Mesenchymal stem cell (in vitro differentiated cells and primary cell): Measurements from ENCODE around the gene ALK.

Experiments
- DNase-seq: peaks from one replicate; pipeline ENCODE4 v3.0.0-alpha.2; 2013
- H2AFZ ChIP-seq: one replicate; pipeline ENCODE4 v1.6.1; 2013; ENCODE audit warnings: low read depth, mild to moderate bottlenecking, control low read depth, inconsistent platforms, low read length, moderate library complexity
- H2AK5ac ChIP-seq: 2 replicates; pipeline ENCODE4 v1.6.1; 2013; ENCODE audit warnings: low read length, moderate library complexity, mild to moderate bottlenecking, inconsistent platforms; ENCODE audit not compliant: severe bottlenecking
- H2BK120ac ChIP-seq: one replicate; pipeline ENCODE4 v1.6.1; 2013; ENCODE audit warnings: low read depth, mild to moderate bottlenecking, inconsistent platforms, low read length, moderate library complexity
- H2BK12ac ChIP-seq, 2 experiments: one replicate each; pipeline ENCODE4 v1.6.1; 2013; ENCODE audit warnings: inconsistent platforms in 2 of 2, low read length in 2 of 2, mild to moderate bottlenecking in 2 of 2, moderate library complexity in 2 of 2, control low read depth in 1 of 2
- H2BK15ac ChIP-seq: one replicate; pipeline ENCODE4 v1.6.1; 2013; ENCODE audit warnings: mild to moderate bottlenecking, low read depth, inconsistent platforms; ENCODE audit not compliant: poor library complexity, severe bottlenecking
- H2BK5ac ChIP-seq: 2 replicates; pipeline ENCODE4 v1.6.1; 2013; ENCODE audit warnings: low read depth, mild to moderate bottlenecking, low read length, control low read depth, inconsistent platforms; ENCODE audit not compliant: poor library complexity, severe bottlenecking
- H3K14ac ChIP-seq, 2 experiments: one replicate each; pipeline ENCODE4 v1.6.1; 2013; ENCODE audit warnings: inconsistent platforms in 2 of 2, low read length in 2 of 2, control low read depth in 1 of 2, mild to moderate bottlenecking in 1 of 2, moderate library complexity in 1 of 2
- H3K18ac ChIP-seq, 2 experiments: one replicate each; pipeline ENCODE4 v1.6.1; 2013; ENCODE audit warnings: inconsistent platforms in 2 of 2, low read length in 2 of 2, control low read depth in 1 of 2, low read depth in 1 of 2, mild to moderate bottlenecking in 1 of 2
- H3K23ac ChIP-seq, 2 experiments: one replicate each; pipeline ENCODE4 v1.6.1; 2013; ENCODE audit warnings: inconsistent platforms in 2 of 2, low read length in 2 of 2, mild to moderate bottlenecking in 2 of 2, moderate library complexity in 2 of 2, control low read depth in 1 of 2
- H3K27ac ChIP-seq: 2 replicates; pipeline ENCODE4 v1.5.1; 2013; ENCODE audit warnings: mild to moderate bottlenecking, moderate library complexity, low read length, control low read depth, inconsistent platforms; ENCODE audit not compliant: poor library complexity, severe bottlenecking
- H3K27me3 ChIP-seq, 2 experiments: 2 replicates each; pipeline versions ENCODE4 v1.6.1 to v1.7.0; 2013; ENCODE audit warnings: low read length in 2 of 2, mild to moderate bottlenecking in 2 of 2, moderate library complexity in 2 of 2, control low read depth in 1 of 2, inconsistent platforms in 1 of 2; ENCODE audit not compliant: control insufficient read depth in 1 of 2, insufficient read depth in 1 of 2
- H3K36me3 ChIP-seq, 2 experiments: 2 replicates each; pipeline versions ENCODE4 v1.6.1 to v1.7.0; 2013; ENCODE audit warnings: low read length in 2 of 2, control low read depth in 1 of 2, inconsistent platforms in 1 of 2, low read depth in 1 of 2, mild to moderate bottlenecking in 1 of 2; ENCODE audit not compliant: insufficient read depth in 2 of 2, control insufficient read depth in 1 of 2
- H3K4ac ChIP-seq, 2 experiments: one replicate each; pipeline ENCODE4 v1.6.1; 2013; ENCODE audit warnings: inconsistent platforms in 2 of 2, low read length in 2 of 2, mild to moderate bottlenecking in 2 of 2, moderate library complexity in 2 of 2, control low read depth in 1 of 2, low read depth in 1 of 2
- H3K4me1 ChIP-seq: 2 replicates; pipeline ENCODE4 v1.6.1; 2013; ENCODE audit warnings: low read depth, low read length, control low read depth; ENCODE audit not compliant: control insufficient read depth, insufficient read depth
- H3K4me2 ChIP-seq: 2 replicates; pipeline ENCODE4 v1.6.1; 2013; ENCODE audit warnings: low read length, mild to moderate bottlenecking, inconsistent platforms; ENCODE audit not compliant: poor library complexity, severe bottlenecking
- H3K4me3 ChIP-seq, 2 experiments: 2 replicates each; pipeline versions ENCODE4 v1.5.1 to v1.7.0; 2013; ENCODE audit warnings: low read length in 2 of 2, mild to moderate bottlenecking in 2 of 2, control low read depth in 1 of 2, low read depth in 1 of 2; ENCODE audit not compliant: insufficient read depth in 1 of 2
- H3K79me1 ChIP-seq: replicated peaks from 2 replicates; pipeline ENCODE4 v1.6.1; 2013; ENCODE audit warnings: mild to moderate bottlenecking, control low read depth, low read length, inconsistent platforms; ENCODE audit not compliant: poor library complexity, severe bottlenecking
- H3K9ac ChIP-seq: 2 replicates; pipeline ENCODE4 v1.7.0; 2013; ENCODE audit warnings: mild to moderate bottlenecking, low read length, moderate library complexity
- H3K9me3 ChIP-seq: 2 replicates; pipeline ENCODE4 v1.7.0; 2013; ENCODE audit warnings: mild to moderate bottlenecking, low read length; ENCODE audit not compliant: control insufficient read depth
- H4K8ac ChIP-seq: one replicate; pipeline ENCODE4 v1.6.1; 2013; ENCODE audit warnings: inconsistent platforms, mild to moderate bottlenecking, low read length, moderate library complexity
- H4K91ac ChIP-seq: one replicate; pipeline ENCODE4 v1.6.1; 2013; ENCODE audit warnings: mild to moderate bottlenecking, low read length, inconsistent platforms
- WGBS: methylation state at CpG from one replicate; pipeline ENCODE4 v1.1.7; 2013; ENCODE audit warnings: mixed read lengths; 5-methylcytosine and 5-hydroxymethylcytosine counted together

The ALK gene

DNA sequence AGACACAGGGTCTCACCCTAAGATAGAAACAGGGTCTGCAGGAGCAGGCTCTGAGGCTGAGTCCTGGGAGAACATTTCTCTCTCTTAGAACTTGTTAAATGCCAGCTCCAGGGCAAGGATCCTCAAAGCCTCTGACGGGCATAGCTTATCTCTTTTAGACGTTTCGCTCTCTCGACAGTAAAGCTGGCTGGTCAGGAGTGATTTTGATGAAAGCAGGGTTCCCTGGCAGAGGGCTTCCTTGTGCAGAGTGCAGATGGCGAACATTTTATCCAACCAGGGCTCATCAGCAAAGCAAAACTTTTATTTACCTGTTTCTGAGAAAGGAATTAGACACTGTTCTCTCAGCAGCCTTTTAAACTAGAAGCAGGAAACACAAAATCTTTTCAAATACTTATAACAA lies 350.8 kb downstream of the ALK start:
- H2BK15ac ChIP-seq: no peak overlapping the region
- peaks cover 0 to 23% of the 10 kb centered on the region in 2 experiments for H3K27me3 ChIP-seq
- no peaks in the 10 kb centered on the region for H3K9me3 ChIP-seq
- H2AK5ac ChIP-seq: no peak overlapping the region
- H4K8ac ChIP-seq: no peak overlapping the region
- no peak overlapping the region for H3K18ac ChIP-seq
- no peak overlapping the region for H2BK12ac ChIP-seq
- H3K23ac ChIP-seq: no peak overlapping the region
- no peaks in the 10 kb centered on the region for H3K36me3 ChIP-seq
- no peak overlapping the region for H3K4ac ChIP-seq
- H3K4me3 ChIP-seq: no peak overlapping the region
- no peak overlapping the region for H4K91ac ChIP-seq
- H2BK5ac ChIP-seq: no peak overlapping the region
- DNase-seq: no peak
- no peak overlapping the region for H3K14ac ChIP-seq
- H3K79me1 ChIP-seq: no peaks in the 10 kb centered on the region
- WGBS: 75% methylated on average over 5 of the region's 5 CpGs
- H3K27ac ChIP-seq: no peak overlapping the region
- no peak overlapping the region for H2AFZ ChIP-seq
- H3K9ac ChIP-seq: no peak overlapping the region
- no peak overlapping the region for H3K4me2 ChIP-seq
- H3K4me1 ChIP-seq: no peaks in the 10 kb centered on the region
- H2BK120ac ChIP-seq: no peak overlapping the region

DNA sequence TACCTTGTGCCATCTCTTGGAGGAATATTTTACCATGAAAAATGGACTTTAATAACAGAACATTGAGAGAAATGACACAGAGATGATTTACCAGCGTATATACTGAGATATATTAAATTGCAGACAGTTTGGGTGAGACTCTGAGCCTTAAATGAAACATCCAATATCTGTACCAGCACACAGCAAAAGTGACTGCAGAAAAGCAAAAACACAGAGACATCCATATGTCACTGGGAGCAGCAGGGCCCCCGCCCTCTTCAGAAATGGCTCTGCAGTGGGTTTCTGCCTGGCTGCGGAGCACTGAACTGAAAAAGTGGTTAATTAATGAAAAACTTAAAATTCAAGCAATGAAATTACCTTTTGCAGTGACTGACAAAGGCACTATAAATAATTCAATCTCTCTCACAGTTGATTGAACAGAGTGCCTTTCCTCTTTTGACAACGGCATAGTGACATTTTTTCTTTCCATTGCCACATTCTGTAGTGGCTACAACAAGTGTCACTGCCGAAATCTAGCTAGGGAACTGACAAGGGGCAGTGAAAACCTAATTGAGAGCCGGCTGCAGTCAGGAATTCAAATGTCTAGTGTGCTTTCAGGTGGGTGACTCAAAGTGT lies 353.4 kb downstream of the ALK start:
- Histone ChIP-seq H4K8ac (no peak overlapping the region), H3K18ac (no peak overlapping the region), H3K4ac (no peak overlapping the region), H3K27me3 (peaks cover 0 to 9% of the 10 kb centered on the region in 2 experiments), H3K79me1 (no peaks in the 10 kb centered on the region), H3K36me3 (no peaks in the 10 kb centered on the region), H3K9ac (no peak overlapping the region), H3K4me3 (no peak overlapping the region), H3K14ac (no peak overlapping the region), H3K4me2 (no peak overlapping the region), H3K9me3 (no peaks in the 10 kb centered on the region), H2BK120ac (no peak overlapping the region), H3K23ac (no peak overlapping the region), H4K91ac (no peak overlapping the region), H2BK5ac (no peak overlapping the region), H2BK12ac (no peak overlapping the region), H3K4me1 (no peaks in the 10 kb centered on the region), H2BK15ac (no peak overlapping the region), H2AK5ac (no peak overlapping the region), H3K27ac (no peak overlapping the region), H2AFZ (no peak overlapping the region)
- no peak for DNase-seq
- WGBS: 87% methylated on average over 5 of the region's 6 CpGs

DNA sequence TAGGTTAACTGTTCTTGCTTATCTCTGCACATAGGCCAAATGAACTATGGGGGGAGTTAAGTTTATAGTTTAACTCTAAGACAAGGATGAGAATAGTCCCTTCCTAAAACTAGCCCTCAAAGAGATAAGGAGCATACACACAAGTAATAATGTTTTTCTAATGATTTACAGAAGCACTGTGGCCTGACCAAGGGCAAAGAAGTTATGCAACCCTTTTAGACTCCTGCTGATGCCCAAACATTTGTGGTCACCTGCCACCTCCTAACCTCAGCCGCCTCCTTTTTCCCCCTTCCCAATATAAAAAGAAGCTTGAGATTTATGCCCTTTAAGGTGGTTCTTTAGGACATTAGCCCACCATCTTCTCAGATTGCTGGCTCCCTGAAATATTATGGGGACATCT lies 357.7 kb downstream of the ALK start:
- WGBS: 100% methylated on average over 1 of the region's 1 CpG

DNA sequence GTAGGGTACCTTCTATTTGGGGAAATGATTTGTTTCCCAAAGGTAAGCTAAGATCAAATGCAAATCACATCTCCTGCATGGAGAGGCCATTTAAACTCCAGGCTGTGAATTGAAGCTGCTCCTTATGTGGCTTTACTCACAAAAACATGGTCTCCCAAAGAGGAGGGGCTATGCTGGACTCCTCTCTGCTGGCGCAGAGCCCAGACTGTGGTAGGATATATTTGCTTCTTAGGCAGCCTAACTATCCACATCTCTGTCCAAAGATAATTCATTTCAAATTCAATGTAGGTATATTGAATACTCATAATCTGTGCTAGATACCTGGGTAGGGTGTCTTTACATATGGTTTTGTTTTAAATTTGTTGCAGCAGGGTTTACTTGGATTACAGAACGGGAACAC lies 358.5 kb downstream of the ALK start:
- Histone ChIP-seq H2BK5ac (no peak overlapping the region), H2BK120ac (no peak overlapping the region), H4K91ac (no peak overlapping the region), H2AFZ (no peak overlapping the region), H3K9me3 (no peaks in the 10 kb centered on the region), H3K4ac (no peak overlapping the region), H2BK15ac (no peak overlapping the region), H3K14ac (no peak overlapping the region), H3K23ac (no peak overlapping the region), H3K4me1 (no peaks in the 10 kb centered on the region), H3K36me3 (no peaks in the 10 kb centered on the region), H4K8ac (no peak overlapping the region), H3K4me3 (no peak overlapping the region), H2BK12ac (no peak overlapping the region), H3K27ac (no peak overlapping the region), H3K18ac (no peak overlapping the region), H3K79me1 (no peaks in the 10 kb centered on the region), H3K4me2 (no peak overlapping the region), H3K27me3 (no peaks in the 10 kb centered on the region), H2AK5ac (no peak overlapping the region), H3K9ac (no peak overlapping the region)
- WGBS: 75% methylated on average over 1 of the region's 2 CpGs
- no peak for DNase-seq

More for the DNA sequence above, 357.7 kb downstream of the ALK start:
- Histone ChIP-seq H2BK15ac (no peak overlapping the region), H2BK5ac (no peak overlapping the region), H3K79me1 (no peaks in the 10 kb centered on the region), H3K4me2 (no peak overlapping the region), H3K9me3 (no peaks in the 10 kb centered on the region), H3K23ac (no peak overlapping the region), H3K4me1 (no peaks in the 10 kb centered on the region), H4K91ac (no peak overlapping the region), H2BK120ac (no peak overlapping the region), H4K8ac (no peak overlapping the region), H3K27me3 (no peaks in the 10 kb centered on the region), H2AFZ (no peak overlapping the region), H3K4ac (no peak overlapping the region), H3K36me3 (no peaks in the 10 kb centered on the region), H3K27ac (no peak overlapping the region), H3K9ac (no peak overlapping the region), H2BK12ac (no peak overlapping the region), H2AK5ac (no peak overlapping the region), H3K14ac (no peak overlapping the region), H3K4me3 (no peak overlapping the region), H3K18ac (no peak overlapping the region)
- no peak for DNase-seq
